ENCODE measurements around the gene PHEX. TPM values are rescaled to one million over a fixed set of nuclear protein-coding genes. Genes with fewer than 3 reads are reported as not detected.

Gene PHEX
- total RNA-seq, 1 experiment from 2014 or later: 0.27 TPM

- Histone ChIP-seq H3K27ac (ENCODE audit: low read depth, low read length) (no peak overlapping the region), H2AFZ (ENCODE audit: low read depth, low read length, poor library complexity, severe bottlenecking) (no peak overlapping the region), H3K36me3 (ENCODE audit: control insufficient read depth in 1 of 2, insufficient read depth in 2 of 2, low read length in 2 of 2) (no peaks in the 10 kb centered on the region), H3K9ac (ENCODE audit: low read length) (no peak overlapping the region), H3K9me2 (ENCODE audit: insufficient read depth) (no peaks in the 10 kb centered on the region), H3K4me3 (replicated peaks in 1 of 2; ENCODE audit: low read depth in 1 of 2, low read length in 2 of 2) (no peak overlapping the region), H3K4me1 (ENCODE audit: control insufficient read depth in 1 of 2, insufficient read depth in 2 of 2, low read length in 2 of 2) (no peaks in the 10 kb centered on the region), H3K9me3 (ENCODE audit: control insufficient read depth in 1 of 2, insufficient read depth in 1 of 2, low read depth in 1 of 2, low read length in 2 of 2) (no peaks in the 10 kb centered on the region), H3K4me2 (ENCODE audit: low read length) (no peak overlapping the region), H4K20me1 (ENCODE audit: insufficient read depth) (no peaks in the 10 kb centered on the region), H3K27me3 (ENCODE audit: insufficient read depth, low read length) (no peaks in the 10 kb centered on the region), H3K79me2 (ENCODE audit: insufficient read depth, low read length) (no peaks in the 10 kb centered on the region)
- ATAC-seq: no peak
- ChIA-PET RAD21 (ENCODE audit: low non-redundant PET in 1 of 2, low total read pairs in 2 of 2, uncharacterized antibody in 2 of 2, unreplicated experiment in 2 of 2) (no interaction called here), CTCF (no interaction called here), POLR2A (no interaction called here)
- BruUV-seq (replicated peaks): no TSS peak
- no peak for TF ChIP-seq CEBPB (IDR thresholded peaks at IDR 0.05; ENCODE audit: low read depth)
- TF ChIP-seq ZBTB33 (IDR thresholded peaks at IDR 0.05; ENCODE audit: extremely low read depth, insufficient replicate concordance, low read length): no peak
- no peak for TF ChIP-seq SRF (IDR thresholded peaks at IDR 0.05; ENCODE audit: low read depth)
- TF ChIP-seq POLR2AphosphoS5 (IDR thresholded peaks at IDR 0.05; ENCODE audit: low read depth, low read length): no peak
- TF ChIP-seq JUND (IDR thresholded peaks at IDR 0.05): no peak
- TF ChIP-seq ATF3 (IDR thresholded peaks at IDR 0.05): no peak
- TF ChIP-seq ZFX (IDR thresholded peaks at IDR 0.05): no peak
- no peak for TF ChIP-seq MAX (IDR thresholded peaks at IDR 0.05)
- no peak for TF ChIP-seq POLR2A (IDR thresholded peaks at IDR 0.05; ENCODE audit: borderline replicate concordance, extremely low read depth, insufficient read depth, insufficient read length)
- TF ChIP-seq EZH2phosphoT487 (IDR thresholded peaks at IDR 0.05; ENCODE audit: borderline replicate concordance): no peak
- TF ChIP-seq FOSL1 (IDR thresholded peaks at IDR 0.05; ENCODE audit: low read depth): no peak
- no peak for TF ChIP-seq RAD21 (IDR thresholded peaks at IDR 0.05; ENCODE audit: low read depth)
- no peak for TF ChIP-seq EZH2 (IDR thresholded peaks at IDR 0.05)
- intact Hi-C loops (cut with micrococcal nuclease): no loop called here
- DNase-seq (ENCODE audit: low read depth, low spot score): no peak
Measured at GRCh38 chrX:22125481-22125880, 93.4 kb downstream of the PHEX start.

Data from HCT116 (cell line).